Stimulated activated CD4-positive, alpha-beta T cell treated with anti-CD3 and anti-CD28 coated beads, Interleukin-4, amount 100 ng/mL, for 48 hours (primary cell): Measurements from ENCODE around the gene PPT1.
A peak's percentile ranks its signal among the peaks of the same experiment; 100 is the strongest.

Experiments
- DNase-seq, 2 donors: peaks; one replicate each; pipeline ENCODE4 v3.0.0-alpha.2; 2020; ENCODE audit warnings: low read depth in 2 of 2

PPT1 gene

GRCh38 chr1:40092706-40093639 lies 4.1 kb downstream of the PPT1 start:
- DNase-seq, result no peak

GRCh38 chr1:40092241-40092640 lies 4.8 kb downstream of the PPT1 start:
- DNase-seq, result no peak

- no peak for DNase-seq
These were observed 6.2 kb downstream of the PPT1 start for GRCh38 chr1:40090652-40091355.

GRCh38 chr1:40084750-40085149 lies 12.3 kb downstream of the PPT1 start:
- DNase-seq, result peak; percentile 26 to 38

- no peak for DNase-seq
These were observed 15.2 kb downstream of the PPT1 start for GRCh38 chr1:40081871-40082270.

GRCh38 chr1:40079774-40080400 lies 17.2 kb downstream of the PPT1 start:
- DNase-seq, result no peak

- DNase-seq, result peak; percentile 20 to 37
These were observed 18.3 kb downstream of the PPT1 start for GRCh38 chr1:40078512-40079333.

GRCh38 chr1:40076895-40077312 lies 20.1 kb downstream of the PPT1 start:
- DNase-seq, result no peak

GRCh38 chr1:40075266-40075665 lies 21.8 kb downstream of the PPT1 start:
- no peak for DNase-seq

GRCh38 chr1:40073062-40073461 lies 24.0 kb downstream of the PPT1 start:
- DNase-seq, result no peak

- DNase-seq, result no peak
These were observed 24.9 kb downstream of the PPT1 start for GRCh38 chr1:40072142-40072541.

GRCh38 chr1:40067851-40068250 lies 29.2 kb downstream of the PPT1 start:
- no peak for DNase-seq

GRCh38 chr1:40067023-40067422 lies 30.0 kb downstream of the PPT1 start:
- DNase-seq, result no peak

- DNase-seq, result no peak
These were observed 32.1 kb downstream of the PPT1 start for GRCh38 chr1:40064797-40065499.

GRCh38 chr1:40059960-40060750 lies 36.9 kb downstream of the PPT1 start:
- no peak for DNase-seq

GRCh38 chr1:40059338-40059959 lies 37.6 kb downstream of the PPT1 start:
- no peak for DNase-seq

GRCh38 chr1:40058453-40059337 lies 38.4 kb downstream of the PPT1 start:
- DNase-seq, result no peak

- no peak for DNase-seq
These were observed 39.0 kb downstream of the PPT1 start for GRCh38 chr1:40058097-40058452.
